GM19463 (cell line): Measurements from ENCODE around the gene TRPC4AP.
"Not testable (repeated sequence)": the region's sequence is repeated elsewhere in the genome, so short reads cannot be mapped to it uniquely, and the experiment has no call there.

Source experiments
- ATAC-seq: cut with Tn5 transposase; IDR thresholded peaks from one replicate; pipeline ENCODE4 v1.9.1; 2021; ENCODE audit warnings: mild to moderate bottlenecking, moderate library complexity; ENCODE audit not compliant: unreplicated experiment

Gene TRPC4AP, protein sequence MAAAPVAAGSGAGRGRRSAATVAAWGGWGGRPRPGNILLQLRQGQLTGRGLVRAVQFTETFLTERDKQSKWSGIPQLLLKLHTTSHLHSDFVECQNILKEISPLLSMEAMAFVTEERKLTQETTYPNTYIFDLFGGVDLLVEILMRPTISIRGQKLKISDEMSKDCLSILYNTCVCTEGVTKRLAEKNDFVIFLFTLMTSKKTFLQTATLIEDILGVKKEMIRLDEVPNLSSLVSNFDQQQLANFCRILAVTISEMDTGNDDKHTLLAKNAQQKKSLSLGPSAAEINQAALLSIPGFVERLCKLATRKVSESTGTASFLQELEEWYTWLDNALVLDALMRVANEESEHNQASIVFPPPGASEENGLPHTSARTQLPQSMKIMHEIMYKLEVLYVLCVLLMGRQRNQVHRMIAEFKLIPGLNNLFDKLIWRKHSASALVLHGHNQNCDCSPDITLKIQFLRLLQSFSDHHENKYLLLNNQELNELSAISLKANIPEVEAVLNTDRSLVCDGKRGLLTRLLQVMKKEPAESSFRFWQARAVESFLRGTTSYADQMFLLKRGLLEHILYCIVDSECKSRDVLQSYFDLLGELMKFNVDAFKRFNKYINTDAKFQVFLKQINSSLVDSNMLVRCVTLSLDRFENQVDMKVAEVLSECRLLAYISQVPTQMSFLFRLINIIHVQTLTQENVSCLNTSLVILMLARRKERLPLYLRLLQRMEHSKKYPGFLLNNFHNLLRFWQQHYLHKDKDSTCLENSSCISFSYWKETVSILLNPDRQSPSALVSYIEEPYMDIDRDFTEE

DNA sequence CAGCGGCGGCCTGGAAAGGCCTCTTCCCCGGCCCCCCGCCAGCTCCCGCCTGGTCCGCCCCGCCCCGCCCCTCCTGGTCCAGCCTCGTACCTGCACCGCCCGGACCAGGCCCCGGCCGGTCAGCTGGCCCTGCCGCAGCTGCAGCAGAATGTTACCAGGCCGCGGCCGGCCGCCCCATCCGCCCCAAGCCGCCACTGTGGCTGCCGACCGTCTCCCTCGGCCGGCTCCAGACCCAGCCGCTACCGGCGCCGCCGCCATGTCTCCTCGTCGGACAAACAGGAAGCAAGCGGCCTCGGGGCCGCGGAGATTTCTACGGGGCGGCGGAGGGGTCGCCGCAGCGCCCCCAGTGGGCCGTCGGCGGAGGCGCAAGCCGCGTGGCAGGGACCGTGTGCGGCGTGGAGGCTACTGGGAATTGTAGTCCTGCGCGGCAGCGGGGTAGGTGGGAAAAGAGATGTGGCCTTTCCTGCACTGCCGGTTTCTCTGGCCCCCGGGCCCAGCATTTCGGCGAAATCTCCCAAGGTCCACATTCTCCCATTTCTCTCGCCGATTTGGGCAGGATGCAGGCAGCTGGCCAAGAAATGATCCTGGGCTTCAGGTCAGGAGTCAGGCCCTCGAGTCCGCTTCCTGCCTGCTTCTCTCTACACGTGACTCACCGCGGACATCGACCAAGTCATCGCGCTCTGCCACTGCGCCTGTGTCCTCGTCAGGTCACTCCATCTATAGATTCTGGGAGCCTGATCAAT, at the start of gene TRPC4AP:
TRPC4AP (minus strand) TSS at position 284 of the 743 bp plus-strand sequence; CDS start at position 258, 26 bp downstream.
- ATAC-seq, result peak; percentile 95

DNA sequence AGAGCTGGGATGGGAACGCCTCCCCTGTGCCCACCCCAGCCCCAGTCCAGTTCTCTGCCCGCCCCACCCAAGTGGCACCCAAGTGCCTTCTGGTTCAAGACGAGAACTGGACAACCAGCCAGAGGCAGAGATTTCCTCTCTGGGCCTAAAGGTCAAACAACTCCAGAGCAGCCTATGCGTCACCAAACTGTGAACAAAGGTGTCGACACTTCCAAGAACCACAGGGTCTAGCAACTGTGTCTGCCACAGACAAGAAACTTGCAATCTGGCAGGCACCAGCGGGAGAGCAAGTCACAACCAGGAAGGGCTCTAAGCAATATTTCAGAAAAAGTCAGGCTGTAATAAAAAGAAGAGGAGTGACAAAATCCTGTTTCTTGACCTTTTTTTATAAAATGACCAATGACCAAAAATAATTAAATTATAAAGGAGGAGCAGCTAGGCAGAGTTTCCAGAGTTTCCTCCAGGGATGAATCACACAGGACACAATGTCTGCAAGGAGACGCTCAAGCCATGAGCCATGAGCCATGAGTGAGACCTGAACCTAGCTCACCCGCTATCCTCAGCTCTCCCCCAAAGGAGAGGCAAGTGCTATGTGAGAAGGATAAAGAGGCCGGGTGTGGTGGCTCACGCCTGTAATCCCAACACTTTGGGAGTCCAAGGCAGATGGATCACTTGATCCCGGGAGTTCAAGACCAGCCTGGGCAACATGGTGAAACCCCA, 43.4 kb upstream of the TRPC4AP start:
- ATAC-seq, result no peak

DNA sequence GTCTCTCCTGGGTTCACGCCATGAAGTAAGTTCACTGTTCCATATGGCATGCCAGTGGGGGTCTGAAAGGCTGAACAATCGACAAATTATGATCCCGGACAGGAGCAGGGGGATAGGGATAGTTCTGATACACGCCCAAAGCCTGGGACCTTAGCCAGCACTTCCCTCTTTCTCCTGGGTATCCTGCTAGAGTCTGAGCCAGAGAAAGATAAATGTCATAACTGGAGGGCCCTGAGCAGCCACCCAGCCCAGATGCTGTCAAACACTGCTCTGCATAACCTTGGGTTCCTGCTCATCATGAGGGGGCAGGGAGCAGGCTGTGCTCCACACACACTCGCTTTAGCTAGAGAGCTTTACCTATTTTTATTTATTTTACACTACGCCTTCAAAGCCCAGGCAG, 42.3 kb upstream of the TRPC4AP start:
- ATAC-seq, result no peak

DNA sequence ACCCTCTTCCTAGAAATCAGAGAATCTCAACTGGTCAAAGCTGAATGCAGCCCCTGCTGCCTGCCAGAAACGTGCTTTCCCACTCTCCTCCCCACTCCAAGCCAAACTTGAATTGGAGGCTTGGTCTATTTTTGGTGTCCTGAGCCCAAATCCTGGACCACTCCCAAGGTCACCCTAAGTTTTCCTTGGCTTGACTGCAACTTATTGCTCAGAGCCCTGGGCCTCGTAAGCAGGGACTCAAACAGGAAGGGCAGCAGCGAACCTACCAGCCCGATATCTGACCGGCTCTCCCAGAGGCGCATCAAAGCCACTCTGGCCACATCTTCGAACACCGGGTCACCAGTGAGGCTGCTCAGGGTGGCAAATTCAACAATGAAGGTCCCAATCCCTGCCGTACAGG, 41.9 kb upstream of the TRPC4AP start:
- ATAC-seq, result no peak

DNA sequence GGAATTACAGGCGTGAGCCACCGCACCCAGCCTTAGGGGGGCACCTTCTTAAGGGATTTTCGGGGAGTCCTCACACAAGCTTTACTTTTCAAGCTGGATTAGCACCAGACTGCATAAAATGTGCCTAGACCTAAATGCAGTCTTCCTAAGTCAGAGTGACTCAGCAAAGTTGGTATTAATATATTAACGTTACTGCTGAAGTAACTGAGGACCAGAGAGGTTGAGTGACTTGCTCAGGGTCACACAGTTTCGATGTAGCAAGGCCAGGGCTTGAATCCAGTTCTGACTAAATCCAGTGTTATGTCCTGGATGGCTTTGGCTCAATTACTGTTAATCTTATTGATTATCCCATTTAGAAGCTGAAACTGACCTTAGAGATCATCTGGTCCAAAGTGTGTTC, 41.1 kb upstream of the TRPC4AP start:
- no peak for ATAC-seq

DNA sequence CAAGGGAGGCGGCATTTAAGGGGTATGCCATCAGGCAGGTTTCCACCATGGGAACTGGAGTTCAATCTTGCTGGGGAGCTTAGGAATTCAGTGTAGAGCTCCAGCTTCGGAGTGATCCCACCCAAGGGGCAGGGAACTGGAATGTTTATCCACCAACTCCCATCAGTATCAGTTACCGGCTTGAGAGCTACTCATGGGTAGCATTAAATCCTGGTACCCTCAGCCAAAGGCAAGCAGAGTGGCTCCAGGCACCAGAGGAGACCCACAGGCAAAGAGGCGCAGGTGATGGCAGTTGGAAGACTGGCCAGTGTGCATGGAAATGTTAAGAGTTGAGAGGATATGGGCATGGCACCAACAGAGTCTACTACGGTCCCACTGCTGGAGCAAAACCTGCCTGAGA, 40.4 kb upstream of the TRPC4AP start:
- no peak for ATAC-seq

DNA sequence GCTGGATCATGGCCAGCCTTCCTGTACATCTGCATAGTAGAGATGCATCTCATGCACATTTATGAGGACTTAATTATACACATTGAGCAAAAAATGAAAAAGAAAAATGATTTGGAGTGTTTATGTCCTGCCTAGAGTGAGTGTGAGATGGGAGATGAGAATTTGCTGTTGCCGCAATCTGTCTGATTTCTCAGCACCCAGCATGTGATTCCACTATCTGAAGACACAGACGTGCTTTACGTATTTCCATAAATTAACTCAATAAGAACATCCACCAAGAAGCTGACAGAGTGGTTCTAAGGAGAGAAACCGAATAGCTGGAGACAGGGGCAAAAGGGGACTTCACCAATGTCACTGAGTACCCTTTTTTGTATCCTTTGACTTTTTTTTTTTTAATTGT, 39.3 kb upstream of the TRPC4AP start:
- ATAC-seq, result no peak

DNA sequence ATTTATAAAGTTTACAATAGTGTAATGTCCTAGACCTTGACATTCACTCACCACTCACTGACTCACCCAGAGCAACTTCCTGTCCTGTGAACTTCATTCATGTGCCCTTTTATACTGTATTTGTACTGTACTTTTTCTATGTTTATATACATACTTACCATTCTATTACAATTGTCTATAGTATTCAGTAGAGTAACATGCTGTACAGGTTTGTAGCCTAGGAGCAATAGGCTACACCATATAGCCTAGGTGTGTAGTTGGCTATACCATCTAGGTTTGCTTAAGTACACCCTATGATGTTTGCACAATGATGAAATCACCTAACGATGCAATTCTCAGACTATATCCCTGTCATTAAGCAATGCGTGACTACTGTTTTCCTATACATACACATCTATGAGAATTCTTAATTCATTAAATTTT, 37.1 kb upstream of the TRPC4AP start:
- ATAC-seq, result no peak

DNA sequence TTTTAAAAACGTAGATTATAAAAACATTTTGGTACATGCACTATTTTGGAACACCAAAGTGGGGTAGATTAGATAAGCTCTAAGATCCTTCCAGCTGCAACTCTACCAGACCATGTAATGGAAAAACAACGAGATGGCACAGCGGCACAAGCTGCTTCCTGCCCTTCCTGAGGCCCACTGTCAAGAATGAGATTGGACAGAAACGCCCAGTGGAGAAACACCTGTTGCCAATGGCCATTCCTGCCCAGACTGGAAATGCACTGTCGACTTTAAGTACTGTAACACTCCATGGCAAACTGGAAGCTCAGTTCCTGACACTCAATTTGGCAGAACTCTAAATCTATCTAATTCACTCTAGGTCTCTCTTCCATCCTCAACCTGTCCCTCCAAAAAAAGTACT, 33.1 kb upstream of the TRPC4AP start:
- no peak for ATAC-seq

DNA sequence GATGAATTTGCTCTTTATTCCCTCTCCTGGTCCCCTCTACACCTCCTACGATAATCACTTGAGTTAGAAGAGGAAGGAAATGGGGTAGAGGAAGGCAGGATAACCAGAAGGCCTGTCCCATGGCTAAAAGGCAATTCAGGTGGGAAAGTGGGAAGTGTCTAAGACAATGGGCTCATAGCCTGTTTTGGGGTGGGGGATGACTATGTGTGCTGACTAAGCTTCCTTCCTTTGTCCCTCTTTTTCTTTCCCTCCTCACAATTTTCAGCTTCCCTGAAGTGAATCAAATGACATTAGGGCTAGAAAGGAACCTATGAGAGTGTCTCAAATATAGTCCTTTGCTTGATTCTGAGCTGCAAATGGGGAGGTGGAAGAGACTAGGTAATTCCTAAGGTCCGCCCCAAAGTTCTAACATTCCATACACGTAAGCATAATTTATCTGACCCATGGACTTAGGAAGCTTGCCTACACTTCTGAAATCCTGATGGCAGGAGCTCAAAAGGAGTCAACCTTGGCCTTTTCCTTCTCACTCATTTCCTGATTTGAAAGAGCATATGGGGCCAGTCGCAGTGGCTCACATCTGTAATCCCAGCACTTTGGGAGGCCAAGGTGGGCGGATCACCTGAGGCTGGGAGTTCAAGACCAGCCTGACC, 30.3 kb upstream of the TRPC4AP start:
- no peak for ATAC-seq

DNA sequence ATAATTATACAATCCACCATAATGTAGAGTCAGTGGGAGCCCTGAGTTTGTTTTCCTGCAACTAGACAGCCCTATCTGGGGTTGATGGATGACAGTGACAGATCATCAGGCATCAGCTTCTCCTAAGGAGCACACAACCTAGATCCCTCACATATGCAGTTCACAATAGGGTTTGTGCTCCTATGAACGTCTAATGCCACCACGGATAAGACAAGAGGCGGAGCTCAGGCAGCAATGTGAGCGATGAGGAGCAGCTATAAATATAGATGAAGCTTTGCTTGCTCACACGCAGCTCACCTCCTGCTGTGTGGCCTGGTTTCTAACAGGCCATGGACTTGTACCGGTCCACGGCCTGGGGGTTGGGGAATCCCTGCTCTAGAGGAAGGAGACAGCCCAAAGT, 28.6 kb upstream of the TRPC4AP start:
- ATAC-seq, result no peak

DNA sequence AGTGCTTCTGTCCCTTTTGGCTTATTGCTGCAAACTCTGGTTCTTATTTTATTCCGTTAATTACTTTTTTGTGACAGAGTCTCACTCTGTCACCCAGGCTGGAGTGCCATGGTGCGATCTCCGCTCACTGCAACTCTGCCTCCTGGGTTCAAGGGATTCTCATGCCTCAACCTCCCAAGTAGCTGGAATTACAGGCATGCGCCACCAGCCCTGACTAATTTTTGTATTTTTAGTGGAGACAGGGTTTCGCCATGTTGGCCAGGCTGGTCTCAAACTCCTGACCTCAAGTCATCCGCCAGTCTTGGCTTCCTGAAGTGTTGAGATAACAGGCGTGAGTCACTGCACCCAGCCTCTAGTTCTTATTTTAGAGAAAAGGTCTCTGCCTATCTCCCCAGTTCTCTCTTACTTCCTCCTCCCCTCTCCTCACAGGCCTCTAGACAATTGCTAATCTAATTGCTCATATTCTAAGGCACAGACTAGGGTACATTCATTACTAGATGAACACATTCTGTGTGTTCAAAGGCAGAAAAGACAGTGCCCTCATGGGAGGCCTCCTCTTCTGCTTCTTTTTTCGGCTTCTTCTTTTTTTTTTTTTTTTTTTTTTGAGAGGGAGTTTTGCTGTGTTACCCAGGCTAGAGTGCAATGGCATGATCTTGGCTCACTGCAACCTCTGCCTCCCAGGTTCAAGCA, 27.6 kb upstream of the TRPC4AP start:
- ATAC-seq, result no peak

DNA sequence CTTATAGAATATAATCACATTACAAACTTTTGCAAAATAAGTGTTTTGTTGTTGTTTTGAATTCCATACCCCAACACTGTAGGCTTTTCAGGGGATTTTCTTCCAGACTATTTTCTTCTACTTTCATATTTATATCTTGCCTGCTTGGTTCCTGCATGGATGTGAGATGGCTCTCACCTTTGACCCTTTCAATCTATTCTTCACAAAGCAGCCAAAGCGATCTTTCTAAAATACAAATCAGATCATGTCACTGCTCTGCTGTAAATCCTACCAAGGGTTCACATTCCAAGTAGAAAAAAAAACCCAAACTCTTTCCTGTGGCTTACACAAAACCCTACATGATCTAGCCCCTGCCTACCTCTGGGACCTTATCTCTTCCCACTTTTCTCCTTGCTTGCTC, 25.0 kb upstream of the TRPC4AP start:
- no peak for ATAC-seq

DNA sequence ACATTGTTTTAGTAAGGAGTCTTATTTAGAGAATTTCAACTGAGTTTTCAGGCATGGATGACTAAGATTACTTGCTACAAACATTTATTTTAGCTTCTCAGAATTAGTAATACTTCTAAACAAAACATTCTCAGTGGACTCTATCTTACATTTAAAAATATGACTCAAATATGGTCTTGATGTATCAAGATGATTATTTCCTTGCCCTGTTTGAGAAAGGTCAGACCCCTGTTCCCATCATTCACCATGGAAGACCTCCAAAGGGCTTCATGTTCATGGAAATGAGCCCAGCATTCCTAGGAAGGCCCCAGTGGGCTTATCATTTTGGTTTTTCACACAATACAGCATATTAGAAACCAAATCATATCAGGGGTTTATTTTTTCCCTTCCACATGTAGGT, 24.6 kb upstream of the TRPC4AP start:
- ATAC-seq, result no peak

DNA sequence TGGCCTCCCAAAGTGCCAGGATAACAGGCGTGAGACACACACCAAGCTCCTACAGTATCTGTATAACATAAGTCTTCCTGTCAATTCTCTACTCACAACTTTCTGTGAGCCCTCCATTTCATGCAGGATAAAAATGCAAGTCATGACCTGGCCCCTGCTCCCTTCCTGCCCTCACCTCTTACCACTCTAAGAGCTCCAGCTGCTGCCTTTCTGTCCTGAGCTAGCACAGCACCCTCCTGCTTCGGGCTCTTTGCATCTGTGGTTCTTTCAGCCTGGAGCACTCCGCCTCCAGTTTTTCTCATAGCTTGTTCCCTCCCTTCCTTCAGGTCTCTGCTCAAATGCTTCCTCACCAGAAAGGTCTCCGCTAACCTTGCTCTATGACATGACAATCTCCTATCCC, 23.7 kb upstream of the TRPC4AP start:
- no peak for ATAC-seq

DNA sequence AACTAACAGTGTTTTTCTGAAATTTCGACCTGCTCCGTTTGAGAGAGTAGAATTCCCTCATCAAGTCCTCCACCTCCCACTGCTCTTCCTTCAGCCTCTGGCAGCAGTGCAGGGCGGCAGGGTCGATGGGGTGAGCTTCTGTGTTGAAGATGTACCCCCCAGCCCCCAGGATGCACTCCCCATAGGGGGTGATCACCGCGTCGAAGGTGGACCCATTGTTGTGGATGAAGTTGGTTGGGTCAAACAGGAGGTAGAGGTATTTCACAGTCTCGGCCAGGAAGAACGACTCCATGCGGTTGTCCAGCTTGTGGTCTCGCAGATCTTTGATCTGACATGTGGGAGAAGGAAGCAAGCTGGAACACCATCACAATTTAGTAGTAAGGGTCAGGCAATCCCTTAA, 23.0 kb upstream of the TRPC4AP start:
- ATAC-seq, result no peak

DNA sequence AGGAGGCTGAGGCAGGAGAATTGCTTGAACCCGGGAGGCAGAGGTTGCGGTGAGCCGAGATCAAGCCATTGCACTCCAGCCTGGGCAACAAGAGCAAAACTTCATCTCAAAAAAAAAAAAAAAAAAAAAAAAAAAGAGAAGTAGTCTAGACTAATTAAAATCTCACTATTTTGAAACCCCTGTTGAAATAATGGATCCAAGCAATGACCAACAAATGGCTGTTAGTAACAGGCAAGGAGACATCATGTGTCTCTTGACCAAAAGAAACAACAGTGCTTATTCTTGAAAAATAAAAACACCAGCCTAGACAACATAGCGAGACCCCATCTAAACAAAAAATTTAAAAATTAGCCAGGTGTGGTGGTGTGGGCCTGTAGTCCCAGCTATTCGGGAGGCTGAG, 19.7 kb upstream of the TRPC4AP start:
- not testable (repeated sequence) for ATAC-seq

DNA sequence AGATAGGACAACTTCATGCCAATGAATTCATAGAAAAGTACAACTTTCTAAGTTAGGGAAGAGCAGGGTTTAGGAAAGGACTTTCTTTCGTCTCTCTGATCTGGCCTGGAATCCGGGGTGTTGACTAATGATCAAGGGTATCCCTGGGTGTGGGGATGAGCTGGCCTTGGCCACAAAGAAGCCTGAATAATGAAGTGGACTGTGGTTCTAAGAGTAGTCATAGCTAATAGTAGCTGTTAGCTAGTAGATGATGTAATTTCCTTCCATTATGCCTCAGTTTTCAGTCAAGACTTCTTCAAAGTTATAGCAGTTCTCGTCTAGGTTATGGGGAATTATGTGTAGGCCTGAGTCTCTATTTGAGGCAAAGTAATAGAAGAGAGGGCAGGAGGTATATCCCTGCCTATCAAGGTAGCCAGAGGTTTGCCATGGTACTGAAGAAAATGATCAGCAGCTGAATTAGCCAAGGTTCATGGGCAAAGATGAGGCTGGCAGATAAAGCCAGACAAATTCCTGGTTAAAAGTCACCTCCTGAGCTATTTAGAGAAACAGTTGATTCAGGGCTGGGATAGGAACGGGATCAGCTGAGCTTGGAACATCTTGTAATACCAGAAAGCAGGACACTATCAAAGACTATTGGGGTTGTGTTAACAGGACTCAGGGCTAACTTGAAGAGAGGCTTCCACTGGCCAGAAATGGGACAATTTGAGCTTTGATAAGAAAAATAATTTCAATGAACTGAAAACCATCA, 18.7 kb upstream of the TRPC4AP start:
- ATAC-seq, result no peak

DNA sequence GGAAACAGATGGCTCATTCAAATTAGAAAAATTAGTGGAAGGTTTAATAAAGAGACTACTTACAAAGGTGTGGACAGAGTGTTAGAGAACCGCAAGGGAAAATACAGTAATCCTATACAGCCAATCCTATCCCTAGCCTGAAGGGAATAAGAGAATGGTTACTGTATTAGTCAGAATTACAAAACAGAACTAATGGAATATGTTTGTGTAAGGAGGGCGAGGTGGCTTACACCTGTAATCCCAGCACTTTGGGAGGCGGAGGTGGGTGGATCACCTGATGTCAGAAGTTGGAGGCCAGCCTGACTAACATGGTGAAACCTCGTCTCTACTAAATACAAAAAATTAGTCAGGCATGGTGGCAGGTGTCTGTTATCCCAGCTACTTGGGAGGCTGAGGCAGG, 16.3 kb upstream of the TRPC4AP start:
- ATAC-seq, result no peak
